Measurements from ENCODE around the gene CORT.

DNA sequence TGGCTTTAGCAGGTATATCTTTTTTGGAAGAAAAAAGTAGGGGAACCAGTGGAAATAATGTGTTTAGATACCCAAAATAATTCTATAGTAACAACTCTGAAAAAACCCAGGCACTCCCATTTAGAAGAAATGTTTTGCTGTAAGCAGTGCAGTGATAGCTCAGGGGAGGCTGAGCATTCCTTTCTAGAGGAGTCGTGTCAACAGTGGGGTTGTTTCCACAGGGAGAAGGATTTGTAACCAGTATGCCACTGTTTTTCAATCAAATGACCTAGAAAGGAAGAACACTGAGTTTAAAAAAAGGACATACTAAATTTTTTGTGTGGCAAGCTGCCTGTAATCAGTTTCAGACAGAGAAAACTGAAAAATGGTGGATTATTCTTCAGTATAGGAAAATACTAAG lies 48.5 kb upstream of the CORT start:
- TF ChIP-seq CTCF (IDR thresholded peaks at IDR 0.05) (no peak), EP300 (IDR thresholded peaks at IDR 0.05) (no peak), POLR2A (IDR thresholded peaks at IDR 0.05; ENCODE audit: low read depth) (no peak), POLR2AphosphoS5 (IDR thresholded peaks at IDR 0.05) (no peak)
